ENCODE measurements around the gene SH3RF3. TPM values are rescaled to one million over a fixed set of nuclear protein-coding genes. Genes with fewer than 3 reads are reported as not detected.

SH3RF3 gene
- total RNA-seq, 2 donors from 2014 or later: 1.4 to 17.0 TPM

GRCh38 chr2:109260116-109260855 is 131.3 kb downstream of the SH3RF3 start:
- TF ChIP-seq POLR2AphosphoS5 (IDR thresholded peaks at IDR 0.05) (no peak), CTCF (IDR thresholded peaks at IDR 0.05) (no peak), POLR2A (IDR thresholded peaks at IDR 0.05) (no peak)
- no peak overlapping the region for H3K4me3 ChIP-seq
- 96% methylated on average over 11 of the region's 11 CpGs for WGBS
- no peaks in the 10 kb centered on the region for H3K36me3 ChIP-seq
- intact Hi-C loops (cut with DNase I): no loop called here
- no peak overlapping the region for H3K27ac ChIP-seq
- no peaks in the 10 kb centered on the region for H3K27me3 ChIP-seq (replicated peaks; ENCODE audit: insufficient read depth)
- H3K4me1 ChIP-seq (replicated peaks): no peaks in the 10 kb centered on the region
- DNase-seq (ENCODE audit: low spot score): no peak
- H3K9me3 ChIP-seq: no peaks in the 10 kb centered on the region

GRCh38 chr2:109260886-109261700 is 132.1 kb downstream of the SH3RF3 start:
- no peaks in the 10 kb centered on the region for H3K9me3 ChIP-seq
- H3K4me3 ChIP-seq: no peak overlapping the region
- intact Hi-C loops (cut with DNase I): no loop called here
- H3K36me3 ChIP-seq: no peaks in the 10 kb centered on the region
- DNase-seq (ENCODE audit: low spot score): no peak
- H3K27me3 ChIP-seq (replicated peaks; ENCODE audit: insufficient read depth): no peaks in the 10 kb centered on the region
- WGBS: 62% methylated on average over 8 of the region's 8 CpGs
- no peak for TF ChIP-seq POLR2A (IDR thresholded peaks at IDR 0.05)
- no peak for TF ChIP-seq POLR2AphosphoS5 (IDR thresholded peaks at IDR 0.05)
- no peak for TF ChIP-seq CTCF (IDR thresholded peaks at IDR 0.05)
- no peak overlapping the region for H3K27ac ChIP-seq
- no peaks in the 10 kb centered on the region for H3K4me1 ChIP-seq (replicated peaks)

GRCh38 chr2:109261906-109262631 is 133.1 kb downstream of the SH3RF3 start:
- intact Hi-C loops (cut with DNase I): no loop called here
- no peak for DNase-seq (ENCODE audit: low spot score)
- Histone ChIP-seq H3K4me1 (replicated peaks) (no peaks in the 10 kb centered on the region), H3K36me3 (no peaks in the 10 kb centered on the region), H3K27ac (no peak overlapping the region), H3K4me3 (no peak overlapping the region), H3K27me3 (replicated peaks; ENCODE audit: insufficient read depth) (no peaks in the 10 kb centered on the region), H3K9me3 (no peaks in the 10 kb centered on the region)
- WGBS: 83% methylated on average over 10 of the region's 10 CpGs
- no peak for TF ChIP-seq POLR2A (IDR thresholded peaks at IDR 0.05)
- no peak for TF ChIP-seq POLR2AphosphoS5 (IDR thresholded peaks at IDR 0.05)
- TF ChIP-seq CTCF (IDR thresholded peaks at IDR 0.05): no peak

GRCh38 chr2:109264595-109265328 is 135.8 kb downstream of the SH3RF3 start:
- WGBS: 87% methylated on average over 12 of the region's 12 CpGs
- Histone ChIP-seq H3K27ac (no peak overlapping the region), H3K9me3 (no peaks in the 10 kb centered on the region), H3K36me3 (no peaks in the 10 kb centered on the region), H3K4me3 (no peak overlapping the region), H3K27me3 (replicated peaks; ENCODE audit: insufficient read depth) (no peaks in the 10 kb centered on the region), H3K4me1 (replicated peaks) (no peaks in the 10 kb centered on the region)
- intact Hi-C loops (cut with DNase I): no loop called here
- TF ChIP-seq POLR2AphosphoS5 (IDR thresholded peaks at IDR 0.05) (no peak), CTCF (IDR thresholded peaks at IDR 0.05) (no peak), POLR2A (IDR thresholded peaks at IDR 0.05) (no peak)
- DNase-seq (ENCODE audit: low spot score): no peak
